HG03196 (cell line): ENCODE measurements around the gene TH.

ENCODE experiments used
- ATAC-seq: cut with Tn5 transposase; IDR thresholded peaks from one replicate; pipeline ENCODE4 v1.9.1; 2021; ENCODE audit not compliant: unreplicated experiment

The TH gene

DNA sequence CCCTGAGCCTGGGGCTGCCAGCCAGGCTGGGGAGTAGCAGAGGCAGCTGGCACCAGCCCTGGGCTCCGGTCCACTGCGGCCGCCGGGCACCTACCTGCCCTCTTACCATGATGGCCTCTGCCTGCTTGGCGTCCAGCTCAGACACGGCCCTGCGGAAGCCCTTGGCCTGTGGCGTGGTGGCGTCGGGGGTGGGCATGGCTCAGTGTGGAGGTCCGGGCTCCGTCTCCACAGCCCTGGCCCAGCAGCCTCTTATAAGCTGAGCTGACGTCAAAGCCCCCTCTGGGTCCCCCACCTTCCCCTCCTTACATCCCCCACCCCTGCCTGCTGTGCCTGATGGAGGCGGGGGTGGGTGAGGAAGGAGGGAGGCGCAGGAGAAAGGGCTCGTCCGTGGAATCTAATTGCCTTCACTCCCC lies at the start of gene TH:
TH (minus strand) TSS at position 225 of the 413 bp plus-strand sequence; CDS start at position 196, 29 bp downstream.
- no peak for ATAC-seq

DNA sequence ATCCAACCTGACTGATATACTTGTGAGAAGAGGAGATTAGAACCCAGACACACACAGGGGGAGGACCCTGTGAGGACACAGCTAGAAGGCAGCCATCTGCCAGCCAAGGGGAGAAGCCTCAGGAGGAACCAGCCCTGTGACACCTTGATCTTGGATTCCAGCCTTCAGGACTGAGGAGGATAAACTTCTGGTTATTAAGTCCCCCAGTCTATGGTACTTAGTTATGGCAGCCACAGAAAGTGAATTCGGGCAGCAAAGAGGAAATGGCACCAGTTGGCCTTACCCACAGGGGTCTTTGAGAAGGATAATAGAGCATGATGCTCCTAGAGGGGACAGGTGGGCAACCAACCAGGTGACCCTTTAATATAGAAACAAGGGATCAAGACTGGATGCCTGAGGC lies 49.4 kb upstream of the TH start:
- ATAC-seq, result no peak

DNA sequence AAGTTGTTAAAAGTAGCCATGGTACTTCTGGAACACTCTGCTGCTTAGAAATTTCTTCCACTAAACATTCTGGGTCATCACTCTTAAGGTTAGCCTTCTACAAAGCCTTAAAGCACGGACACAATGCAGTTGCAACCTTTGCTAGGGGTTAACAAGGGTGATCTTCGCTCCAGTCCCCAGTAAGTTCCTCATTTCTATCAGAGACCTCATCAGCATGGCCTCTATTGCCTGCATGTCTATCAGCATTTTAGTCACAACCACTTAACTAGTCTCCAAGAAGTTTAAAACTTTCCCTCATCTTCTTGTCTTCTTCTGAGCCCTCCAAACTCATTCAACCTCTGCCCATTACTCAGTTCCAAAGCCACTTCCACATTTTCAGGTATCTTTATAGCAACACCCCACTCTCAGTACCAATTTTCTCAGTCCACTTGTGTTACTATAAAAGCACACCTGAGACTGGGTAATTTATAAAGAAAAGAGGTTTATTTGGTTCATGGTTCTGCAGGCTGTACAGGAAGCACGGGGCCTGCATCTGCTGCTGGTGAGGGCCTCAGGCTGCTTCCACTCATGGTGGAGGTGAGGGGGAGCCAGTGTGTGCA lies 48.7 kb upstream of the TH start:
- no peak for ATAC-seq

DNA sequence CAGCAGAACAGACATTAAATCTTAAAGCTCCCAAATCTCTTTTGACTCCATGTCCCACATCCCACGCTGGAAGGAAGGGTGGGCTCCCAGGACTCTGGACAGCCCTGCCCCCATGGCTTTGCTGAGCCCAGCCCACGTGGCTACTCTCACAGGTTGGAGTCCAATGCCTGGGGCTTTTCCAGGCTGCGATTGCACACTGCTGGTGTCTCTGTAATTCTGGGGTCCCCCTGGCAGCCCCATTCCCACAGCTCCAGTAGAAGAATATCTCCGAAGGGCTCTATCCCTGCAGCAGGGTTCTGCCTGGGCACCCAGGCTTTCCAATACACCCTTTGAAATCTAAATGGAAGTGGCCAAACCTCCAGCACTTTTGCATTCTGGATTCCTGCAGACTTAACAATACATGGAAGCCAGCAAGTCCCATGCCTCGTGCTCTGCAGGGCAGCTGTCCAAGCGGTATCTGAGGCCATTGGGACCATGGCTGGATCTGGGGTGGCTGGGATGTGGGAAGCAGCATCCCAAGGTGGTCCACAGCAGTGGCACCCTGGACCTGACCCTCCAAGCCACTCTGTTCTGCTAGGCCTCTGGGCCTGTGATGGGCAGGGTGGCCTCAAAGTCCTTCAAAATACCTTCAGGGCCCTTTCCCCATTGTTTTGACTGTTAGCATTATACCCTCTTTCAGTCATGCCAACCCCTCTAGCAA lies 47.9 kb upstream of the TH start:
- ATAC-seq, result no peak

DNA sequence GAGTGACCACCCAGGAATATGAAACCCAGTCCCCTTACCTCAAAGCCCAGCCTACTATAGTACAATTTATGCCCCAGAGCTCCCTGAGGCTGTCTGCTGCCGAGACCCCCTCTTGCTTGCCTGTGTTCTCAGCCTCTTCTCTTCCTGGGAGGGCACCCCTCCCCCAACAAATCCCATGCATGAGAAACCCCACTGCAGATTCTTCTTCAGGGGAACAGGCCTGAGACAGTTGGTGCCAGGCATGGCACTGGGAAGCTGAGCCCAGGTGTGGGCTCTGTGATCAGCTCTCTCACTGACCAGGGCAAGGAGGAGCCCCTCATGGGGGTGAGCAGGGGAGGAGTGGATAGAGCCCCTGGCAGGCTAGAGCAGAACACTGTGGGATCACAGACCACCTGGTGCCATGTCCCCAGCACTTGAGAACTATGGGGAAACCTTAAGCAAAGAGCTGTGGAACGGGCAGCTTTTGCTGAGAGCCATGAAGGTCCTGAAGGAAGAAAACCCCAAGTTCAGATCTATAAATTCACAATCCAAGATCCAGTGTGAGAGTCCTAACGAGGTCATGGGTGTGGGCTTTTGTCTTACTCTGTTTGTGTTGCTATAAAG lies 46.5 kb upstream of the TH start:
- no peak for ATAC-seq

DNA sequence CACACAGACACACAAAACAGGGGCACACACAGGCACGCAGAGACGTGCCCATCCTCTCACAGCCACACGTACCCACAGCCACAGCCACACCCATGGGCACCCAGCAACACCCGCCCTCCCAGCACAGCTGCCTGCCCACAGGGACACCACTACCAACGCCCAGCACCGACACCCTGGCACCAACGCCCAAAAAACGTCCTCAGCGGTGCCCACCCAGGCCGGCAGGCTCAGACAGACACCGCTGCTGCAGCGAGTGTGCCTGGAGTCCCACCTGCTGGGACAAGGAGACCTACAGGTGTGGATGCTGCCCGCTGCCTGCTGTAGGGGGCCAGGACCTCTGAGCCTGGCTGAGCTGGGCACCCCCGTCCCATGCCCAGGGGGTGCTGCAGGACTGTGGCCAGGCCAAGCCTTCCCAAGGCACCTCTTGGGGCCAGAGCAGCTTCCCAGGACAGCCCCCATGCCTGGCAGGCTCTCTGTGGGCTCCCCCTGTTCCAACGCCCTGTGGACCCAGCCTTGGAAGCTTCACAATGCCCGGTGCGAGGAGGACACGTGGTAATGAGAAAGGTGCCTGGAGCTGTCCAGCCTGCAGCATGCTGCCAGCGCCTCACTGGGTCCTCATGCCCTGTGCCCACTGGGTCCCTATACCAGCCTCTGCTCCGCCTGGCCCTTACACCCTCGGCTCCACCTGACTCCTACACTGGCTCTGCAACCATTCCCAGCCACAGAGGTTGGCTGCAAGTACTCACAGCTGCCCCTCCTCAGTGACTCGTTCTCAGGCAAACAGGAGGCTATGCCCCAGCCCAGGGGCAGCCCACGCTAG lies 45.8 kb upstream of the TH start:
- no peak for ATAC-seq

DNA sequence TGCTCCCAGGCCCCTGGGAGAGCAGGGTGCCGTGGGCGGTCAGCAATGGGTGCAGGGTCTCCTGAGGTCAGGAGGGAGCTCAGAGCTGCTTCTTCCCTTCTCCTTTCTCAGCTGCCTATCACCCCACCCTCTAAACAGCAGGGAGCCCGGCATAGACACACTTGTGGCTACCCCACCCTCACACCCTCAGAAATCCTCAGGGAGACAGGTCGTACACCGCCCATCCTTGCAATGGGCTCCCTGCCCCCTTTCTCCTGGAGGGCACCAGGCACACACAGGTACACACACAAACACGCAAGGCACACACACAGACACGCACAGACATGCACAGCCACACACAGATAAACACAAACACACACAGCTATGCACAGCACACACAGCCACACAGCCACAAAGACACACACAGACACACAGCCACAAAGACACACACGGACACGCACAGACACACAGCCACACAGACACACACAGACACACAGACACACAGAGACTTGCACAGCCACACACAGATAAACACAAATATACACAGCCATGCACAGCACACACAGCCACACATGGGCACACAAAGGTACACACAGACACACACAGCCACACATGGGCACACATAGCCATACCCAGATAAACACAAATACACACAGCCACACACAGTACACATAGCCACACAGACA lies 44.9 kb upstream of the TH start:
- ATAC-seq, result no peak

DNA sequence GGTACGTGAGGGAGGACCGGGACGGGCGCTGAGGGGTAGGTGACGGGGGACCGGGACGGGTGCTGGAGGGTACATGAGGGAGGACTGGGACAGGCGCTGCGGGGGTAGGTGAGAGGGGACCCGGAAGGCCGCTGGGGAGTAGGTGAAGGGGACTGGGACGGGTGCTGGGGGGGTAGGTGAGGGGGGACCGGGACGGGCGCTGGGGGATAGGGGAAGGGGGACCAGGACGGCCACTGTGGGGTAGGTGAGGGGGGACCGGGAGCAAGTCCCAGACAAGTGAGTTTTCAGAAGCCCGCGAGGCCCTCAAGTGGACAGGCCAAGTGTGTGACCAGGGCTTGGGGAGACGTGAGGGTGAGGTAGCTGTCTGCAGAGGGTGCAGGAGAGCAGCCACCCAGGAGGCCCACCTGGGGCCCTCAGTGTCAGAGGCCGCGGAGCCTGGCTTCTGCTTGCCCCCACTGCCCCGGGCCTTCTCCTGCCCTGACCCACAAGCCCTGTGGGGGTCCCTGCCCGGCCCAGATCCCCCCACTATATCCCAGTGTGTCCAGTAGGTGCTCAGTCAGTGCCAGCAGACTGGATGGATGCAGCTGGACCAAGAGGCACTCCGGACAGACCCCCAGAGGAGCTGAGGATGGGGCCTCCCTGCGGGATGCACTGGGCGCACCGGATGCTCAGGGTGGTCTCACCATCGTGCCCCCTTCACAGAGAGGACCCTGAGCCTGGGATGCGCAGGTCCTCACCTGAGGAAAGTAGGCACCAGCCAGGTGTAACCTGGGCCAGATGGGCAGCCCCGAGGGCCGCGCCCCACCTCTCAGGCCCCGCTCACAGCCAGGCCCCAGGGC lies 44.2 kb upstream of the TH start:
- no peak for ATAC-seq

DNA sequence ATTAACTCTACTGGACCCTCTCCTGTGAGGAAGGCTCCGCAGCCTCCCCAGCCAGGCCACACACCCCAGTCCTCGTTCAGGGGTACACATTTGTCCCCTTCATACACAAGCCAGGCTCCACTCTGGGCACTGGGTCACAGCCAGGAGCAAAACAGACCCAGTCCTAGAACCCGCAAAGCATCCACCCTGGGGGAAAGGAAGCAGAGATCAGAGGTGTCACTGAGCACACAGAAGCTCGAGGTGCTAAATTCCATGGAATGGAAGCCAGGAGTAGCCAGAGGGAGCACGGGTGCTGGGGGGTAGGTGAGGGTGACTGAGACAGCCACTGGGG lies 43.6 kb upstream of the TH start:
- ATAC-seq, result no peak

DNA sequence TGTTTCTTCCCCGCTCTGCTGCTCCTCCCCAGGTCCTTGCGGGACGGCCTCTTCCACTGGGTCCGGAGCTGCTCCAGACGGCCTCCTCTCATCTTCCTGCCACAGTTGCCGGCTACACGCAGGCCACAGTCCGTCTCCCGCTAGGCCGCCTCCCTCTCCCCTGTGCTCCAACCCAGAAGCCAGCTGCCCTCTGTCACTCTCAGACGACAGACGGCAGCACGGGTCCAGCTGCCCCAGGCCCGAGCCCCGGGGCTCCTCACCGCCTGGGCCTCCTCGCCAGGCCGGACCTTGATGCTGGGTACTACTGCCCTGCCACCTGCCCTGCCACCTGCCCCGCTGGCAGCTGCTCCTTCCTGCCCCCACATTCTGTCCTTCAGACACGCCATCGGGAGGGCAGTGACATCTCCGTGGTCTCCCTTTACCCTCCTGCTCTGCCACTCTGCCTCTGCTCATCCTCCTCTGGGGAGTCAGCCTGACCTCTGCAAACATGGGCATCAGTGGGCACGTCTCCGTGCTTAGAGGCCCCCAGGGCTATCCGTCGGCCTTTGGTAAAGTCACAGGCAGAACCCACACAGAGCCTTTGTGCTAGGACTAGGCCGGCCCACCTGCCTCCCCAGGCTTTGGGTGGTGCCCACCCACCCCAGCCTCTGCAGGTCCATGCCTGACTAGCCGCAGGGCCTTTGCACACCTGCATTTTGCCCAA lies 43.1 kb upstream of the TH start:
- no peak for ATAC-seq

DNA sequence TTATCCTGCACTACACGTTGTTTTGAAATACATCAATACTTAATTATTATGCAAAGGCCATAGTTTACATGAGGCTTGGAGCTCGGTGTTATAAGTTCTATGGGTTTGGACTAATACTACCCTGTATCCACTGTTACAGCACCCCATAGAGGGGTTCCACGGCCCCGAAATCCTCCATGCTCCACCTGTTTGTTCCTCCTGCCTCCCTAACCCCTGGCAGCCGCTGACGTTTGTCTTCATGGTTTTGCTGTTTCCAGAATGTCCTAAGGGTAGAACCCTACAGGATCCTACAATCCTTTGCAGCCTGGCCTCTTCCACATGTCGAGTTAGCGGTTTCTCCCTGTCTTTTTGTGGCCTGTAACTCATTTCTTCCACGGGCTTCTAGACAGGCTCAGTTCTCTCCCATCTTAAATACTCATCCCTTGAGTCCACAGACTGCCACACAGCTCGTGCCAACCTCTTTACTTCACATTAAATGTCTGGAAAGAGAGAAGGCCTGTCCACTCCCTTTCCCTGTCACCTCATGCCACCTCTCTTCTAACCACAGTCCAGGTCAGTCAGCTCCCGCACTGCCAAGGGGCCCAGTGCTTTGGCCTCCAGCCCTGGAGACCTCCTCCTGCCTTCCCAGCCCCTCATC lies 42.4 kb upstream of the TH start:
- no peak for ATAC-seq

DNA sequence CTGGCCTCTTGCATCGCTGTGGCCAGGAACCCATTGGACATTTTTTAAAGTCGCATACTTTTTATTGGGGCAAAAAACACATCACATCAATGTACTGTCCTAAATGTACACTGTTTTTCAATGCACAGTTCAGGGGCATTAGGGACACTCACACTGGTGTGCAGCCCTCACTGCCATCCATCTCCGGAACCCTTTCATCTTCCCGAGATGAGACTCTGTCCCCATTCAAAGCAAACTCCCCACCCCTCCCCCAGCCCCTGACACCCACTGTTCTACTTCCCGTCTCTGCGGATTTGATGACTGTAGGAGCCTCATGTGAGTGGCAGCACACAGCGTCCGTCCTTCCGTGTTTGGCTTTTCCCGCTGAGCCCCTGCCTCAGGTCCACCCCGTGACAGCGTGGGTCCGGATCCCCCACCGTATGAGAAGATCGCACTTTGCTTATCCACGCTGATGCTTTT lies 41.8 kb upstream of the TH start:
- no peak for ATAC-seq

DNA sequence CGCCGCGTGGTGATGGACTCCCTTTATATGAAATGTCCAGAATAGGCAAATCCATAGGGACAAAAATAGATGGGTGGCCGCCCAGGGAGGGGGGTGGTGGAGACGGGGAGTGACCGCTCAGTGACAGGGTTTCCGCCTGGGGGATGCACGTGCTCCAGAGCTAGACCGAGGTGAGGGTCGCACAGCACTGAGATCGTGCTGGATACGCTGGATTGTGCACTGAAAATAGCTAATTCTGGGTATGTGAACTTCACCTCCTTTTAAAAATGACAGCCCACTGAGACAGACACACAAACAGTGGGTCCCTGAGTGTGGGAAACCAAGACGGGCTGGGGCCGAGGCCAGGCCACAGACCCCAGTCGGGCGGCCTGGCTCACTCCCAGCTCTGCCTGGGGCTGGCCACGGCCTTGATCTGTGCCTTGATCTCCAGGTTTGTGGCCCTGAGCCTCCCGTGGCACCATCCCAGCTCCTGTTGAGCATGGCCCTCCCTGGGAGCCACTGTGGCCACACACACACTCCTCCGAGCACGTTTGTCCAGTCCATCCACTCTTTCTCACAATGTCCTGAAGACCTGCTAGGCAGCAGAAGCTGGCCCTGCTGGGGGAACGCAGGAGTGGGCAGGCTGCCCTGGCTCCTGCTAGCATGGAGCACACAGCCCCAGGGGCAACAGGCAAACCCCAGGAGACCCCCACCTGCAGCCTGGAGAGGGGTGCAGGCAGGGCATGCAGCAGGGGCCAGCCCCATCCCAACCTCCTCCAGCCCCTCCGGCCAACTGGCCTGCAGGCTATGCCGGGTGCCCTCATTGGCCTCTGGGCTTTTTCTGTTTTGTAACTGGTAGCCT lies 41.0 kb upstream of the TH start:
- no peak for ATAC-seq

DNA sequence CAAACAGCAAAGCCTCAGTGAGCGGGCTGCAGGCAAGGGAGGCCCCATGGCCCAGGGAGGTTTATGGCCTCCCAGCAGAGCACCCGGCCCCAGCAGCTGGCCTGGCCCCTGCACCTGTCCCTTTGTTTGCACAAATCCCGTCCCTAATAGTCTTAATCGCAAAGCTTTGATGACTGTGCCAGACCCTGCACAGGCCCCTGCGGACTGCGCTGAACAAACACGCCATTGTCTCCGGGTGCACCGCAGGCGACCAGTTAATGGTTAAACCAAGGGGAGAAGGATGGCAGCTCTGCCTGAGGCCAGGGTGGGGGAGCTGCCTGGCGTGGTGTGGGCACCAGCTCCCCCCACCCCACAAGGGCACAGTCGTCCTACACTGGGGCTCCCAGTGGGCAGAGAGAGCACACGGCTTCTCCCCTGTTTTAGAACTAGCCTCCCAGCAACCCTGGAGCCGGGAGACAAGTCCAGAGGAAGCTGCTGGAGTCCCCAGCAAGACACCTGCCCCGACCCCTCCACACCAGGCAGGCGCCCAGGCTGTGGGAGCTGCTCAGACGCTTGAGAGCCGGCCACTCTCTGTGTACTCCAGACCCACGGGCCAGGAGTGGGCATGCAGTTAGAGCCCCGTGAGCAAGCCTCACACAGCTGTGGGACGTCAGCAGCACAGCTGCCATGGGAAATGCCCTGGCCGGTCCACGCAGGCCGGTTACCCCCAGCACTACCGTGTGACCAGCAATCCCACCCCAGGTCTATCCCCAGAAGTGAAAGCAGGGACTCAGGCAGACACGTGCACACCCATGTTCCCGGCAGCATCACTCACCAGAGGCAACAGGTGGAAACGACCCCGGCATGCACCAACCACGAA lies 39.7 kb upstream of the TH start:
- no peak for ATAC-seq

DNA sequence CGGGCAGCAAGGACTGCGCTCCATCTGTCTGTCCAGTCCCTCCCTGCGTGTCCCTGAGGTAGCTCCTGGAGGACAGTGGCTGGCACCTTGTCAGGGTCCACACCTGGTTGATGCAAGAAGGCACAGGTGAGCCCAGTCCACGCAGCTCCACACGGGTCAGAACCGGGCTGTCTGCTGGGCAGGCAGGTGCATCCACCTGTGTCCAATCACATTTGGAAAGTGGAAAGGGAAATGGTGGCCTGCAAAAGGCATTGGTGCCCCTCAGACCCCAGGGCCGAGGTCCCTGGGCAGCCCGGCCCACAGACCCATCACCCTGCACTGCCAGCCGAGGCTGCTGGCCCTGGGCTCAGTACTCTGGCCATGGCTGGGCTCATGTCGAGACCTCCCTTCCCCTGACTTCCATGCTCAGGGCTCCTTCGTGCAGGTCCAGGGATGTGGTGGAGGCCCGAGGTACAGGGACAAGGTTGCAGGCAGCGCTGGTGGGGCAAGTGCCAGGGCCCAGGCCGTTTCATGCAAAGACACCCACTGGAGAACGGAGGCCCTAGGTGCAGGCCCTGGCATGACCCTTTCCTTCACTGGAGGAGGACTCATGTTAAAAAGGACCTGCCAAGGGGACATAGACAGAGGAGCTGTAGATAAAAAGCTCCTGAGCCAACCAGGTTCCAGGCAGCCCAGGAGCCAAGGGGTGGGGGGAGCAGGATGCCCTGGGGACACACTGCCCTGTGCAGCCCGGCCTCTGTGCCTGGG lies 38.9 kb upstream of the TH start:
- ATAC-seq, result no peak

DNA sequence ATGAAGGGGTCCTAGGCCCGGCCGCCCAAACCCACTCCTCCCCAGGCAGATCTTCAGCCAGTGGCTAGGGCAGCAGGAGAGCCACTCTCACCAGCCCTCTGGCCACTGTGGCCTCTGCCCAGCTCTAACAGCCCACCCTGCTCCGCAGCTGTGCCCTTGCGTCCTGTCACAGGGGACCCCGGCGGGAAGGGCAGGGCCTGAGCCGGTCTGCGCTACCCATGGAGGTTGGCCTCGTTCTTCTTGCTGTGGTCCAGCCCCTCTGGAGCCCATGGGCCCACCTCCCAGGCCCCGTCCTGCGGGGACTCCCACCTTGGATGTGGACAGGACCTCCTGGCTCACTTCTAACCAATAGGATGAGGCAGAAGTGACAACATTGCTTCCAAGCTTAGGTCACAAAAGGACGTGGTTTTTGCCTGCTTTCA lies 38.3 kb upstream of the TH start:
- ATAC-seq, result no peak

DNA sequence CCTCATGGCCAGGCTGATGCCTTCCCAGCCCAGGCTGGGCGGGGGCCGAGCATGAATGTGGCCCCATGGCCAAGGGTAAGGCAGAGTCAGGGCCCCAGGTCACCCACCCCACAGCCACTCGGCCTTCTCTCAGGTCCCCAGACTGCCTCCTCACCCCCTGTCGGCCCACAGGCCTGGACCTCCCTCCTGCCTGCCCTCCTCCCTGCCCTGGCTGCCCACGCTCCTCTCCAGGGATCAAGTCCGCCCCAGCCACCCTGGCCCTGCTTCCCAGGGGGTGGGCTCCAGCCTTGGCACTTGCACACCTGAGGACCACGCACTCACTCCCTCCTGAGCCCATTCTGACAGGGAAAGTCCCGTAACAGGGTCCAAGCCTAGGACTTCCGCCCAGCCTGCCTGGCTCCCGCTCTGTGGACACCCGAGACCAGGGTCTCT lies 37.8 kb upstream of the TH start:
- ATAC-seq, result no peak
